Tibial artery (tissue), 4 donors: ENCODE results near the gene SELP.

Experiments
- DNase-seq, 2 donors: peaks; one replicate each; pipeline ENCODE4 v3.0.0-alpha.2; 2019
- H3K27ac ChIP-seq, 2 donors: fragments of 200-600 bp; sonication (generic) in 1 of 2; 1 replicate in 1 of 2; 2 replicates in 1 of 2; pipeline ENCODE4 v1.5.1; 2018 to 2019; ENCODE audit warnings: mild to moderate bottlenecking in 1 of 2
- H3K27me3 ChIP-seq, 2 donors: fragments of 200-600 bp; sonication (generic) in 1 of 2; one replicate each; pipeline versions ENCODE4 v1.5.1 to v1.6.0; 2016 to 2019
- H3K36me3 ChIP-seq, 3 donors: fragments of 200-600 bp; sonication (generic) in 2 of 3; one replicate each; pipeline ENCODE4 v1.5.1; 2016 to 2019; ENCODE audit warnings: mild to moderate bottlenecking in 2 of 3
- H3K4me1 ChIP-seq, 4 donors: fragments of 200-600 bp; sonication (generic) in 2 of 4; 1 replicate in 3 of 4; 2 replicates in 1 of 4; pipeline ENCODE4 v1.5.1; 2016 to 2019
- H3K4me3 ChIP-seq, 2 donors: fragments of 200-600 bp; sonication (generic) in 1 of 2; 1 replicate in 1 of 2; 2 replicates in 1 of 2; pipeline ENCODE4 v1.5.1; 2018 to 2019; ENCODE audit warnings: mild to moderate bottlenecking in 2 of 2
- H3K9me3 ChIP-seq, 3 donors: fragments of 200-600 bp; sonication (generic) in 1 of 3; one replicate each; pipeline ENCODE4 v1.5.1; 2016 to 2019
- intact Hi-C: fragments of 100-400 bp; cut with DNase I; formaldehyde crosslinking; loops from one replicate; pipeline ENCODE4 v1.15.0; 2023; ENCODE audit warnings: low total_unique reads
- TF ChIP-seq, protein P1 (sequence below), 2 experiments: fragments of 200-600 bp in 1 of 2; fragments of 450-650 bp in 1 of 2; IDR thresholded peaks; one replicate each; pipeline ENCODE4 v1.5.1; 2017 to 2019; ENCODE audit warnings: antibody characterized with exemption in 2 of 2, mild to moderate bottlenecking in 1 of 2, moderate library complexity in 1 of 2

Gene SELP

DNA sequence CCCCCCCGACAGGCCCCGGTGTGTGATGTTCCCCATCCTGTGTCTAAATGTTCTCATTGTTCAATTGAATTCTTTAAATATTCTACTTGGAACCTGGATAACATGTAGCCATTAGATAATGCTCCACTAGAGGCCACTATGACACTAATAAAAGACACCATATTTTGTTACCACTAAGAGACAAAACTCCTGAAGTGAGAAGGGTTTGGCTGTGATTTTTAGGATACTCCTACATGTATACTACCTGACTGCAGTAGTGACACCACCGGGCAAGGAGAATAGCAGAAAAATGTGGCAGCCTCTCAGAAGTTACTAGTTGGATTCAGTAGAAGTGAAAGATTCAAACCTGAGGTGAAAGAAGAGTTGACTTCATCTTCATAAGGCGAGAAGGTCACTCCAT is 79.6 kb downstream of the SELP start:
- DNase-seq, result no peak
- no peak overlapping the region for H3K27ac ChIP-seq
- no peaks in the 10 kb centered on the region for H3K4me1 ChIP-seq
- H3K4me3 ChIP-seq, result no peak overlapping the region
- intact Hi-C loops, result no loop called here
- no peaks in the 10 kb centered on the region for H3K9me3 ChIP-seq
- TF ChIP-seq, protein P1, sequence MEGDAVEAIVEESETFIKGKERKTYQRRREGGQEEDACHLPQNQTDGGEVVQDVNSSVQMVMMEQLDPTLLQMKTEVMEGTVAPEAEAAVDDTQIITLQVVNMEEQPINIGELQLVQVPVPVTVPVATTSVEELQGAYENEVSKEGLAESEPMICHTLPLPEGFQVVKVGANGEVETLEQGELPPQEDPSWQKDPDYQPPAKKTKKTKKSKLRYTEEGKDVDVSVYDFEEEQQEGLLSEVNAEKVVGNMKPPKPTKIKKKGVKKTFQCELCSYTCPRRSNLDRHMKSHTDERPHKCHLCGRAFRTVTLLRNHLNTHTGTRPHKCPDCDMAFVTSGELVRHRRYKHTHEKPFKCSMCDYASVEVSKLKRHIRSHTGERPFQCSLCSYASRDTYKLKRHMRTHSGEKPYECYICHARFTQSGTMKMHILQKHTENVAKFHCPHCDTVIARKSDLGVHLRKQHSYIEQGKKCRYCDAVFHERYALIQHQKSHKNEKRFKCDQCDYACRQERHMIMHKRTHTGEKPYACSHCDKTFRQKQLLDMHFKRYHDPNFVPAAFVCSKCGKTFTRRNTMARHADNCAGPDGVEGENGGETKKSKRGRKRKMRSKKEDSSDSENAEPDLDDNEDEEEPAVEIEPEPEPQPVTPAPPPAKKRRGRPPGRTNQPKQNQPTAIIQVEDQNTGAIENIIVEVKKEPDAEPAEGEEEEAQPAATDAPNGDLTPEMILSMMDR (IDR thresholded peaks at IDR 0.05), result peak; percentile 33 to 43
- no peaks in the 10 kb centered on the region for H3K36me3 ChIP-seq
- H3K27me3 ChIP-seq, result no peaks in the 10 kb centered on the region

DNA sequence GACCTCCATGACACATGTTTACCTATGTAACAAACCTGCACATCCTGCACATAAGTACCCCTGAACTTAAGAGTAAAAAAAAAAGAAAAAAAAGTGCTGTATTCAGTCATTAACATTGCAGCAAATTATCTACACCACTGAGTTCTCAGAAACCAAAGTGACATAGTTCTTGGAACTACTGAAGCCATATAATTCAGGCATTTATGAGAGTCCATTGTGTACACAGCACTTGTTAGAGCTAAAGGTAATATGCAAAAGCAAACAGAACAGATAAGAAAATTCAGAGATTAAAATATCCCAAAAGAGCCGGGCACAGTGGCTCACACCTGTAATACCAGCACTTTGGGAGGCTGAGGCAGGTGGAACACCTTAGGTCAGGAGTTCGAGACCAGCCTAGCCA is 81.6 kb downstream of the SELP start:
- no peaks in the 10 kb centered on the region for H3K36me3 ChIP-seq
- no peaks in the 10 kb centered on the region for H3K27me3 ChIP-seq
- H3K4me3 ChIP-seq, result no peak overlapping the region
- H3K9me3 ChIP-seq, result no peaks in the 10 kb centered on the region
- no peak overlapping the region for H3K27ac ChIP-seq
- TF ChIP-seq, protein P1 (IDR thresholded peaks at IDR 0.05), result no peak
- no peak for DNase-seq
- no peaks in the 10 kb centered on the region for H3K4me1 ChIP-seq
- intact Hi-C loops, result no loop called here

GRCh38 chr1:169546087-169546995 is 83.6 kb downstream of the SELP start:
- H3K27me3 ChIP-seq, result no peaks in the 10 kb centered on the region
- H3K4me3 ChIP-seq, result no peak overlapping the region
- H3K27ac ChIP-seq, result no peak overlapping the region
- no peaks in the 10 kb centered on the region for H3K36me3 ChIP-seq
- intact Hi-C loops, result no loop called here
- TF ChIP-seq, protein P1 (IDR thresholded peaks at IDR 0.05), result peak; percentile 77 to 81
- H3K9me3 ChIP-seq, result no peaks in the 10 kb centered on the region
- no peaks in the 10 kb centered on the region for H3K4me1 ChIP-seq
- peak in 1 of 2 donors; percentile 41 for DNase-seq

DNA sequence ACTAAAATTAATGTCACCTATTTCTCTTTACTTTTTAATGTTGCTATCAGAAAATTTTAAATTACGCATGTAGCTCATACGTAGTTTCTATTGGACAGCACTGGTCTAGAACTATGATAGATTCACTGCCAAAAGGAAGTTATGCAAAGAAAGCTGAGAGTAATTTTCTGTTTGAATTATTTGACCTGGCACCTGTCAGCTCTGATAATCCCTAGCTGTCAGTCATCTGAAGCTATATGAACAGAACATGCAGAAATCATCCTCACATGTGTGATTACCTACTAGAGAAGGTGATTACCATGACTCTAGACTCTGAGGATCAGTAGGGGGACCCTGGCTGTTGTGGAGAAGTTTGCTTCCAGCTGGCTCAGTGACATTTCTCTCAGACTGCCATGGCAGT is 84.5 kb downstream of the SELP start:
- no peaks in the 10 kb centered on the region for H3K36me3 ChIP-seq
- no peaks in the 10 kb centered on the region for H3K9me3 ChIP-seq
- no peaks in the 10 kb centered on the region for H3K27me3 ChIP-seq
- no peak overlapping the region for H3K27ac ChIP-seq
- H3K4me1 ChIP-seq, result no peaks in the 10 kb centered on the region
- no peak overlapping the region for H3K4me3 ChIP-seq
- intact Hi-C loops, result no loop called here
- DNase-seq, result no peak
- TF ChIP-seq, protein P1 (IDR thresholded peaks at IDR 0.05), result no peak

DNA sequence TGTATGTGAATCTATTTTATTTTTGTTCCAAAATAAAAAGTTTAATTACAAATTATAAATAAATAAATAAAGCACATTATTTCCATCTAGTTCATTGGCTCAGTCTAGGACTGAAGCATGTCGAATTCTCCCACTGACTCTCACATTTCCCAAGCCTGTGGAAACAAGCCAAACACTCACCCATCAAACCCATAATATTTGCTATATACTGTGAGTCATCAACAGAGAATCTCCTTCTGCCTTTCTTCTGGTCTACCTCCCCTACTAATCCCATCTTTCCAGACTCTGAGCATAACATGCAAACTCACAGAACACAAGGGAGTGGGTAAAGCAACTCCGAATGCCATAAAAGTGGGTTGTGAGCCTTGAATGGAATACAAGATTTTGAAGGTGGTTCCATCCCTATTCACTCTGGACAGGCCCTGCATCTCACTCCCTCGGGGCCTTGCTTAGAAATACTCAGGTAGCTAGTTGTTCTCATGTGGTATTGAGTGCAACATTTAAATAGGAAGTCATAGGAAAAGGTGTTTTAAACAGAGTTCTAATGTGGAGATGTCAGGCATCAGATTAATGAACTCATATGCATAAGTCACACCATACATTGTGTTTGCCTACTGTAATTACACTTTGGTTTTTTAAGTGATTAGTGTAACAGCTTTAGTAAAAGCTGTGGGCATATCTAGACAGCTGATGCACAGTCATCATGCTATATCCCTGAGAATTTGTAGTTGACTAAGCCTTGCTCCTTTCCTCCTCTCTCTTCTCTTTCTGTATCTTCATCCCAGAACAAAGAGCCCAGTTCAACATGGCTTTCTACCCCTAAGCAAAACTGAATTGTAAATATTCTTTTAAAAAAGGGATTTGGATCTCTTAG is 90.7 kb downstream of the SELP start:
- no peaks in the 10 kb centered on the region for H3K27me3 ChIP-seq
- no peak for DNase-seq
- H3K36me3 ChIP-seq, result no peaks in the 10 kb centered on the region
- intact Hi-C loops, result no loop called here
- no peak overlapping the region for H3K27ac ChIP-seq
- TF ChIP-seq, protein P1 (IDR thresholded peaks at IDR 0.05), result no peak
- no peaks in the 10 kb centered on the region for H3K4me1 ChIP-seq
- no peak overlapping the region for H3K4me3 ChIP-seq
- H3K9me3 ChIP-seq, result no peaks in the 10 kb centered on the region
